ENCODE measurements around the gene SPEG.

GRCh38 chr2:219386532-219387280 lies 47.9 kb upstream of the SPEG start:
- TF ChIP-seq, protein P1, sequence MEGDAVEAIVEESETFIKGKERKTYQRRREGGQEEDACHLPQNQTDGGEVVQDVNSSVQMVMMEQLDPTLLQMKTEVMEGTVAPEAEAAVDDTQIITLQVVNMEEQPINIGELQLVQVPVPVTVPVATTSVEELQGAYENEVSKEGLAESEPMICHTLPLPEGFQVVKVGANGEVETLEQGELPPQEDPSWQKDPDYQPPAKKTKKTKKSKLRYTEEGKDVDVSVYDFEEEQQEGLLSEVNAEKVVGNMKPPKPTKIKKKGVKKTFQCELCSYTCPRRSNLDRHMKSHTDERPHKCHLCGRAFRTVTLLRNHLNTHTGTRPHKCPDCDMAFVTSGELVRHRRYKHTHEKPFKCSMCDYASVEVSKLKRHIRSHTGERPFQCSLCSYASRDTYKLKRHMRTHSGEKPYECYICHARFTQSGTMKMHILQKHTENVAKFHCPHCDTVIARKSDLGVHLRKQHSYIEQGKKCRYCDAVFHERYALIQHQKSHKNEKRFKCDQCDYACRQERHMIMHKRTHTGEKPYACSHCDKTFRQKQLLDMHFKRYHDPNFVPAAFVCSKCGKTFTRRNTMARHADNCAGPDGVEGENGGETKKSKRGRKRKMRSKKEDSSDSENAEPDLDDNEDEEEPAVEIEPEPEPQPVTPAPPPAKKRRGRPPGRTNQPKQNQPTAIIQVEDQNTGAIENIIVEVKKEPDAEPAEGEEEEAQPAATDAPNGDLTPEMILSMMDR (IDR thresholded peaks at IDR 0.05; ENCODE audit: low read depth, low read length): no peak
- TF ChIP-seq EZH2phosphoT487 (IDR thresholded peaks at IDR 0.05; ENCODE audit: low read depth): no peak

Data from OCI-LY3 (cell line).